Measurements from ENCODE around the gene ARHGEF5.
"Not testable (repeated sequence)": the region's sequence is repeated elsewhere in the genome, so short reads cannot be mapped to it uniquely, and the experiment has no call there.

Gene ARHGEF5

DNA sequence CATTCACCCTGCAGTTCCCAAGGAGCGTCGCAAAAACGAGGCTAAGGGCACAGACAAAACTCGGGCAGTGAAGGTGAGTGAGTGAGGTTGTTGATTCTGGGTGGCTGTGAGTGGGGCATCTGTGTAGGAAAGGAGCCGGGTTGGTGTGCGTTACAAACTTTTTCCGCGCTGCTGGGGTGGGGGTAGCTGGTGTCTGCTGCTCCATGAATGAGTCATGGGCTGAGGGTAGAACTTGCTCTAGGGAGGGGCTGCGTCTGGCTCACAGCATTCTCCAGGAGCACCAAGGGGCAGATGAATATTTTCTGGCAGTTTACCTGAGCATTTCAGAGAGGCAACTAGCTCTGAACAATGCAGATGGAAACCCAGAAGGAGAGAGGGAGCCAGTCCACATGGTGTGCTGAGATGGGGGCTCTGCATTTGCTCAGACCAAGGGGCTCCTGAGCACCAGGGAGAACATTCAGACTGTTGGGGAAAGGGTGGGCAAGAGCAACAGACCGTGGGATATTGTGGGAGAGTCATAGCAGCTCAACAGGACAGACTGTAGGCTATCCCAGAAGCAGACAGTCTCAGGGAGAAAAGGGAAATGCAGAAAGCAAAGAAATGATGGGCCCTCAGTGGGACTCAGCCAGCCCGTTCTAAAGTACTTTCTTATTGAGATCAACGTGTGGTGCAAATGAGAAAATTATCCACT is 29.5 kb downstream of the ARHGEF5 start:
- DNase-seq: no peak

DNA sequence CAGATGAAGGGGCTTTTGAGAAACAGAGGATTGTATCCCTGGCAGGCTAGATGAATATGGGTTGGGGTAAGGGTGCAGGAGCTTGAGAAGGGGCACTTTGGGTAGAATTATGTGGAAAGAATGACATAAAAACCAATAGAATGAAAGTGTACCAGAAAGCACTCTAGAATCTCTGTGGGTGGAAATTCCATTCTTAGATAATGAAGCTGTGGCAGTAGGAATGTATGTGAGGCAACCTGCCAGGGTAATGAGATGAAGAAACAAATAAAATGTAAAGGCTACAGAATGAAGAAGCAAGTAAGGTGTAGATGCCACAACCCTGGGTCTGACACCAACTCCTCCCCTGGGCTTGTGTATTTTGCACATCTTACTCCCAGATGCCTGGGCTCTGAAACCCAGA is 31.5 kb downstream of the ARHGEF5 start:
- no peak for DNase-seq

DNA sequence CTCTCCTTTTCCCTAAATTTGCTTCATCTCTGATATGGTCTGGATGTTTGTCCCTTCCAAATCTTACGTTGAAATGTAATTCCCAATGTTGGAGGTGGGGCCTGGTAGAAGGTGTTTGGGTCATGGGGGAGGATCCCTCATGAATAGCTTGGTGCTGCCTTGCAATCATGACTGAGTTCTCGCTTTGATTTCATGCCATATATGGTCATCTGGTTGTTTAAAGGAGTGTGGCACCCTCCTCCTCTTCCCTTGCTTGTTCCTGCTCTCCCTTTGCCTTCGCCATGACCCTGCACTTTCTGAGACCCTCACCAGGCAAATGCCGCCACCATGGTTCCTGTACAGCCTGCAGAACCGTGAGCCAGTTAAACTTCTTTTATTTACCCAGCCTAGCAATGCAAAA is 33.7 kb downstream of the ARHGEF5 start:
- no peak for DNase-seq

- no peak for DNase-seq
These were observed 35.3 kb downstream of the ARHGEF5 start for GRCh38 chr7:144390481-144390880.

- no peak for DNase-seq
These were observed 35.8 kb downstream of the ARHGEF5 start for GRCh38 chr7:144391014-144391413.

DNA sequence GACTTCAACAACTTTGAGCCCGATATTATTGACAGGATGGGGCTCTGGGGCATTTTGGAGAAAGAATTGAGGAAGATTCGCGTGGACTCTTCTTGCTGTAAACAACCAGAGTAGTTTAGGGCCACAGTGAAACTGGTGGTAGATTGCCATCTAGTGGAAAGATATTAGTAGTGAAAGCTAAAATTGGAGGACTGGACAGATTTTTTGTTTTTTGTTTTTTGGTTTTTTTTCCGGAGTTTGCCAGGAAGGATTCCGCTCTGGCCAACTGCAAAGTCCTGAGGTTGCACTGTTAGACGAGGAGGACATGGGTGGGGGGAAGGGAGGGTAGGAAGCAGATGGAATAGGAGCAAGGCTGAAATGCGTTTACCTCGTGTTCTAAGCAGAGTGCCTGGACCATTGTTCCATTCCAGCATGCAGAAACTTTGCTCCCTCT is 36.6 kb downstream of the ARHGEF5 start:
- no peak for DNase-seq

GRCh38 chr7:144397086-144397485 is 41.9 kb downstream of the ARHGEF5 start:
- no peak for DNase-seq

- no peak for DNase-seq
These were observed 43.1 kb downstream of the ARHGEF5 start for GRCh38 chr7:144398291-144398690.

- DNase-seq: no peak
These were observed 43.7 kb downstream of the ARHGEF5 start for GRCh38 chr7:144398911-144399310.

DNA sequence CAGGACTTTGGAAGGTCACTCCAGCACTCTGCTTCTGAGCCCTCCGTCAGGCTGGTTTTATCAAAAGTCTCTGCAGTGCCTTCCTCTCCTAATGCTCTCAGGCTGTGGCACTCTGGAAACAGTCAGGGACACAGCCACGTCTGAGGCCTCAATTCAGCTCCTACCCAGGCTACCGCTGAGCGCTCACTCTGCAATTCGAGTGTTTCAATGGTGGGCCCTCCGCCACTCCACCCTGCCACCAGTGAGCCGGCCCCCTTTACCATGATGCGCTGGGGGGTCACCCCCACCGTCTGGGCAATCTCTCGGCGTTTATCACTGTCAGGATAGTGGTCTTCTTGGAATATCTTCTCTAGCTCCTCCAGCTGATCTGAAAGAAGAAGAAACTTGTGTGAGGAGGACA is 44.7 kb downstream of the ARHGEF5 start:
- DNase-seq: no peak

- DNase-seq: no peak
These were observed 46.3 kb downstream of the ARHGEF5 start for GRCh38 chr7:144401490-144401889.

GRCh38 chr7:144403102-144403501 is 47.9 kb downstream of the ARHGEF5 start:
- no peak for DNase-seq

DNA sequence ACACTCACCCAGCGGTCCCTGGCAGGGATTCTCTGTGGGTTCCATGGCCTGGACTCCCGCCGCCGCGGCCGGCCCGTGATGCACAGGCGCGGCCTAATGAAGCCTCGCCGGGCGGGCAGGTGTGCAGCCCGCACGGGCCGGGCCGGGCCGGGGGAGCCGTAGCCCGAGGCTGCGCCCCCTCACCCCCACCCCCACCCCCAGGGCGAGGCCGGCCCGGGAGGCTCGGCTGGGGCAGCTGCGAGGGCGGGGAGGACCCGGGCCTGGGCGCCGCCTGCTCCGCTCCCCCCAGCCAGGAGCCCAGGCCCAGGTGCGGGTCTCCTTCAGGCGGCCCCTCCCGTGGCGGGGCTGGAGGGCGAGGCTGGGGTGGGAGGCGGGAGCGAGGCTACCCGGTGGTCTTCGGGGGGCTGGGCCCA is 48.5 kb downstream of the ARHGEF5 start, which contains the start of gene NOBOX:
Gene NOBOX, minus strand, starts transcription at position 45 of the 413 bp plus-strand sequence.
- DNase-seq: no peak

DNA sequence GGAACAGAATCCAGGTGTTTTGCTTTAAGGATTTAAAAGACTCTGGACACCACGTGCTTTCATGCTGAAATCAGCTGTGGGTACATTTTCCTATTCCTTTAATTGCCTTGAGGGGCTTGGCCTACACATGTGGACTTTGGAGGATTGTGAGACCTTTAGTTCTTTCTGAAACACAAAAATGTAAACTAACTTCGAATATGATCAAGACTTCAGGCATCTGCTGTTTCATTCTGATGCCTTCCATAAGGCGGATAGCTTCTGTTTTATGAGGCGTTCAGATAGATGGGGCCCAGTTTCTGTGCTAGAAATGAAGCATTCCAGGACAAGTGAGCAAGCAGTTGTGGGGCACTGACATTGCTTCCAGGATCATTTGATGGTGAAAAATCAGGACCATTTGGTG is 49.7 kb downstream of the ARHGEF5 start:
- no peak for DNase-seq

DNA sequence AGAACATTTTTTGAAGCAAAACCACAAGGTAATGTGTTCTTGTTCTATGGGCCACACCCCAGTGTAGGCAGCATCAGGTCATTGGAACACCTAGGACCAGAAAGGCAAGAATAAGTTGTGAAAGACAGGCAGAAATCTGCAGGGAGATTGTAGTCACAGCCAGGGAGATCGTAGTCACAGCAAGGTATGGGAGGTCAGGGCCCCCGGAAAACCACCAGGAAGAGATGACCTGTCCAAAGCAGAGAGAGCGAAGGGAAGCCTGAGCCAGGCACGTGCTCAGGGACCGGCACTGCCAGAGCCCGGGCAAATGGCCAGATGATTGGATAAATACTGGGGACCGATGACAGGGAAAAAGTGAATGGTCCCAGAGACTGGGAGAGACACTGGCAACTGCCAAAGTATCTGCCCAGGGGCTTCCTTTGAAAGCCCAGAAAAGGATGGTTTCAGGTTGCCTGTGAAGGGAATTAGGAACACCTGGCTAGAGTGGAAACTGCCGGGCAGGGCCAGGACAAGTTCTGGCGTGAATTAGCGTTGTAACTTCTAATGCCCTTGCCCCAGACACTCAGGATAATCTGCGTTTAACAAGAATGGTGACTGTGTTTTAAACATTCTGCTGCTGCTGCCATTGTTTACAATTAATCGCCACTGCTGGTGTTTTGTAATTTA is 52.2 kb downstream of the ARHGEF5 start:
- DNase-seq: no peak

- DNase-seq: no peak
These were observed 52.9 kb downstream of the ARHGEF5 start for GRCh38 chr7:144408121-144408520.

DNA sequence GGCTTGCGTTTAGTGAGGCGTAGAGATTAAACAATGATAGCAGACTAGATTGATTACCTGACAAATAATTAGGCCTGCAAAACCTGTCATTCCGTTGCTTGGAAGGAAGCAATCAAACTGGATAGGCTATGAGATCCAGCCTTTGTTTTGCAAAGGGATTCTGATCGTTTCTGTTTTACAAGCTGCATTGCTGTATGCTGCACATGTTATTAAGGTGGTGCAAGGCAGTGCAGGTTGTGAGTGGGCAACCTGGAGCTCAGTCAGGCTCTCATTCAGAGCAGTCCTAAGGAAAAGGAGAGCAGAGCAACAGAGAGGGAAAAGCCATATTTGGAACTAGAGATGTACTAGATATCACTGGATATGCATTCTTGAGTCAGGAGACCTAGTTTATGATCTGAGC is 55.2 kb downstream of the ARHGEF5 start:
- DNase-seq: no peak

DNA sequence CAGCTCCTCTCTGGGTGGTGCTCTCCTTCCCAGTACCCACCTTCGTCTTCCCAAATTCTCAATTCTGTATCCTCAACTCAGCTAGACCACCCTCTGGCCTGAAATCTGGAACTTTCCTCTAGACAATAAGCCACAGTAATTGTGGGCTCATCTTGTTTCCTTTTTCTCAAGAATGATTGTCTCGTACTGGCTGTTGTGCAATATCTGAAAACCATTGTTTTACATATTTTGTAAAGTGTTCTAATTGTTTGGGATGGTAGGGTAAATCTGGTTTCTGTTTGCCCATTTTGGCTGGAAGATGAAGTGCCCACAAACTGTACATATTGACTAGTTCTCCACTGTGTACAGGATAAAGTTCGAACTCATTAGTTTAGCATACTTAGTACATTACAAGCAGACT is 59.6 kb downstream of the ARHGEF5 start:
- no peak for DNase-seq

DNA sequence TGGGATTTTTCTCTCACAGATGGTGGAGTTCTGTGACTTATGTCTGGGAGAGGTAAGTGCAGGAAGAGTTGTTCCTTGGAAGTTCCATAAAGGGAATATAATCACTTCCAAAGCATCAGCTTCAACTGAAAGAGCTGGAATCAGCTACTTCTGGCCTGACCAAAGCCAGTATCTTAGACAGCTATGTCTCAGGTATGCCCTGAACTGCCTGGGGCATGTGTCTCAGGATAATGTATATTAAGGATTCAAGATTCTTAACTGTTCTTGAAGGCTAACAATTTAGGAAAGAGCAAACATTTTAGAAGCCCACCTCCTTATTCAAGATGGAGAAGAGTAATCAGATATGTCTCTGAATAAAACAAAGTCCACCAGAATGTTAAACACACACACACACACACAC is 60.7 kb downstream of the ARHGEF5 start:
- DNase-seq: no peak

GRCh38 chr7:144416341-144416740 is 61.1 kb downstream of the ARHGEF5 start:
- DNase-seq: no peak

- DNase-seq: not testable (repeated sequence)
These were observed 63.7 kb downstream of the ARHGEF5 start for GRCh38 chr7:144418931-144419330.

GRCh38 chr7:144427539-144427938 is 72.3 kb downstream of the ARHGEF5 start:
- not testable (repeated sequence) for DNase-seq

DNA sequence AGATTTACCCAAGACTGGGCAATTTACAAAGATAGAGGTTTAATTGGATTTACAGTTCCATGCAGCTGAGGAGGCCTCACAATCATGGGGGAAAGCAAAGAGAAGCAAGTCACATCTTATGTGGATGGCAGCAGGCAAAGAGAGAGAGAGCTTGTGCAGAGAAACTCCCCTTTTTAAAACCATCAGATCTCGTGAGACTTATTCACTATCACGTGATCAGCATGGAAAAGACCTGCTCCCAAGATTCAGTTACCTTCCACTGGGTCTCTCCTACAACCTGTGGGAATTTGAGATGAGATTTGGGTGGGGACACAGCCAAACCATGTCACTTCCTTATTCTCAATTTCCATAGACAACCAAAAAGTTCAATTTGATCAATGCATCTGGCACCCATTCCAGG is 73.2 kb downstream of the ARHGEF5 start:
- DNase-seq: no peak
